Astrocyte (in vitro differentiated cells and primary cell): ENCODE results near the gene AMIGO3. TPM values are rescaled to one million over a fixed set of nuclear protein-coding genes. Genes with fewer than 3 reads are reported as not detected.

Experiments
- DNase-seq: peaks from one replicate; pipeline ENCODE4 v3.0.0-alpha.2; 2010; ENCODE audit warnings: low read depth
- FAIRE-seq: peaks from 2 replicates; lab custom pipeline; 2011; peaks lifted over from hg19 to GRCh38; lab: Jason Lieb, UNC
- H2AFZ ChIP-seq: 2 replicates; pipeline ENCODE4 v1.6.0; 2012; ENCODE audit warnings: low read depth, low read length, inconsistent platforms
- H3K27ac ChIP-seq: 2 replicates; pipeline ENCODE4 v1.5.1; 2011; ENCODE audit warnings: low read depth, low read length, inconsistent platforms
- H3K27me3 ChIP-seq: 2 replicates; pipeline ENCODE4 v1.6.0; 2011; ENCODE audit warnings: low read length, inconsistent platforms; ENCODE audit not compliant: insufficient read depth
- H3K36me3 ChIP-seq: 2 replicates; pipeline ENCODE4 v1.5.1; 2011; ENCODE audit warnings: low read length, inconsistent platforms; ENCODE audit not compliant: insufficient read depth
- H3K4me1 ChIP-seq: 2 replicates; pipeline ENCODE4 v1.5.1; 2011; ENCODE audit warnings: low read length, inconsistent platforms; ENCODE audit not compliant: insufficient read depth
- H3K4me2 ChIP-seq: 2 replicates; pipeline ENCODE4 v1.6.0; 2012; ENCODE audit warnings: low read length, inconsistent platforms
- H3K4me3 ChIP-seq: 2 replicates; pipeline ENCODE4 v1.5.1; 2011; ENCODE audit warnings: low read depth, mild to moderate bottlenecking, low read length, inconsistent platforms; ENCODE audit not compliant: insufficient read depth
- H3K79me2 ChIP-seq: 2 replicates; pipeline ENCODE4 v1.6.0; 2012; ENCODE audit warnings: mild to moderate bottlenecking, low read length, inconsistent platforms; ENCODE audit not compliant: insufficient read depth
- H3K9ac ChIP-seq: 2 replicates; pipeline ENCODE4 v1.6.0; 2012; ENCODE audit warnings: mild to moderate bottlenecking, low read length, inconsistent platforms
- H3K9me3 ChIP-seq: 2 replicates; pipeline ENCODE4 v1.5.1; 2012; ENCODE audit warnings: low read depth, mild to moderate bottlenecking, low read length, inconsistent platforms; ENCODE audit not compliant: insufficient read depth
- H4K20me1 ChIP-seq: 2 replicates; pipeline ENCODE4 v1.6.0; 2012; ENCODE audit warnings: low read length, inconsistent platforms; ENCODE audit not compliant: insufficient read depth
- H3K27ac Mint-ChIP-seq: one replicate; pipeline ENCODE4 v1.8.0; 2021; ENCODE audit warnings: mild to moderate bottlenecking, mixed read lengths; ENCODE audit not compliant: unreplicated experiment
- H3K27me3 Mint-ChIP-seq: one replicate; pipeline ENCODE4 v1.8.0; 2021; ENCODE audit warnings: low read depth, mixed read lengths; ENCODE audit not compliant: unreplicated experiment
- H3K36me3 Mint-ChIP-seq: one replicate; pipeline ENCODE4 v1.8.0; 2021; ENCODE audit warnings: low read depth, mixed read lengths; ENCODE audit not compliant: unreplicated experiment
- H3K4me1 Mint-ChIP-seq: one replicate; pipeline ENCODE4 v1.8.0; 2021; ENCODE audit warnings: low read depth, mixed read lengths; ENCODE audit not compliant: unreplicated experiment
- H3K4me3 Mint-ChIP-seq: one replicate; pipeline ENCODE4 v1.8.0; 2021; ENCODE audit warnings: mild to moderate bottlenecking, moderate library complexity, mixed read lengths; ENCODE audit not compliant: unreplicated experiment
- H3K9me3 Mint-ChIP-seq: one replicate; pipeline ENCODE4 v1.8.0; 2021; ENCODE audit warnings: mild to moderate bottlenecking, mixed read lengths; ENCODE audit not compliant: unreplicated experiment
- EZH2 ChIP-seq: IDR thresholded peaks from 2 replicates; pipeline ENCODE4 v1.6.1; 2012; ENCODE audit warnings: mild to moderate bottlenecking, low read length, inconsistent platforms; ENCODE audit not compliant: insufficient read depth
- total RNA-seq: library from RNA; stranded (reverse); gene quantifications from 2 replicates; pipeline ENCODE4 v1.2.1, GENCODE V29; 2021
- TF ChIP-seq, protein P1 (sequence below): IDR thresholded peaks from 2 replicates; pipeline ENCODE4 v1.5.1; 2011; ENCODE audit warnings: low read depth, mild to moderate bottlenecking, inconsistent platforms, low read length, moderate library complexity; ENCODE audit not compliant: insufficient read depth

The AMIGO3 gene
- total RNA-seq, 1 donor from 2014 or later, result 0.16 TPM

- Mint-ChIP-seq H3K27ac (no peak overlapping the region), H3K27me3 (no peaks in the 10 kb centered on the region), H3K36me3 (peaks cover 13% of the 10 kb centered on the region), H3K4me1 (peaks cover 8% of the 10 kb centered on the region), H3K9me3 (no peaks in the 10 kb centered on the region), H3K4me3 (no peak overlapping the region)
- TF ChIP-seq EZH2, result no peak
- TF ChIP-seq, protein P1, sequence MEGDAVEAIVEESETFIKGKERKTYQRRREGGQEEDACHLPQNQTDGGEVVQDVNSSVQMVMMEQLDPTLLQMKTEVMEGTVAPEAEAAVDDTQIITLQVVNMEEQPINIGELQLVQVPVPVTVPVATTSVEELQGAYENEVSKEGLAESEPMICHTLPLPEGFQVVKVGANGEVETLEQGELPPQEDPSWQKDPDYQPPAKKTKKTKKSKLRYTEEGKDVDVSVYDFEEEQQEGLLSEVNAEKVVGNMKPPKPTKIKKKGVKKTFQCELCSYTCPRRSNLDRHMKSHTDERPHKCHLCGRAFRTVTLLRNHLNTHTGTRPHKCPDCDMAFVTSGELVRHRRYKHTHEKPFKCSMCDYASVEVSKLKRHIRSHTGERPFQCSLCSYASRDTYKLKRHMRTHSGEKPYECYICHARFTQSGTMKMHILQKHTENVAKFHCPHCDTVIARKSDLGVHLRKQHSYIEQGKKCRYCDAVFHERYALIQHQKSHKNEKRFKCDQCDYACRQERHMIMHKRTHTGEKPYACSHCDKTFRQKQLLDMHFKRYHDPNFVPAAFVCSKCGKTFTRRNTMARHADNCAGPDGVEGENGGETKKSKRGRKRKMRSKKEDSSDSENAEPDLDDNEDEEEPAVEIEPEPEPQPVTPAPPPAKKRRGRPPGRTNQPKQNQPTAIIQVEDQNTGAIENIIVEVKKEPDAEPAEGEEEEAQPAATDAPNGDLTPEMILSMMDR, result no peak
- H3K79me2 ChIP-seq, result no peaks in the 10 kb centered on the region
- H3K9me3 ChIP-seq, result no peaks in the 10 kb centered on the region
- no peaks in the 10 kb centered on the region for H3K4me1 ChIP-seq
- H3K4me2 ChIP-seq, result no peak overlapping the region
- FAIRE-seq (no peak), DNase-seq (no peak)
- peaks cover 10% of the 10 kb centered on the region for H4K20me1 ChIP-seq
- H3K27ac ChIP-seq, result no peak overlapping the region
- no peak overlapping the region for H2AFZ ChIP-seq
- no peaks in the 10 kb centered on the region for H3K27me3 ChIP-seq
- H3K9ac ChIP-seq, result no peak overlapping the region
- no peak overlapping the region for H3K4me3 ChIP-seq
- no peaks in the 10 kb centered on the region for H3K36me3 ChIP-seq
These were observed 14.0 kb downstream of the AMIGO3 start for GRCh38 chr3:49705390-49705960.

DNA sequence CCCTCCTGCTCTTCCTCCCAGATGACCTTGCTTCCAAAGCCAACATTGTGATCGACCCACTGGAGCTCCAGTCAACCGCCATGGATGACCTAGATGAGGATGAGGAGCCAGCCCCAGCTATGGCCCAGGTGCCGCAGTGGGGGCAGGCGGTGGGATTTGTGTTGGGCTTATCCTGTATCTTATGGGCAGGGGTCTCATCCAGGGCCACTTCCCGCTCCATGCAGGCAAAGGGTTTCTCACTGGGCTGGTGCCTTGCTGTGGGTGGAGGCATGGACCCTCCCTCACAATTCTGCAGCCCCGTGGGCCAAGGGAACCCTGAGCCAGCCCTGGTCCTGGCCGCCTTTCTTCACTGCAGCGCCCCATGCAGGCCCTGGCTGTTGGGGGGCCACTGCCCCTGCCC lies 14.9 kb downstream of the AMIGO3 start:
- Mint-ChIP-seq H3K4me1 (peaks cover 8% of the 10 kb centered on the region), H3K27ac (no peak overlapping the region), H3K9me3 (no peaks in the 10 kb centered on the region), H3K27me3 (no peaks in the 10 kb centered on the region), H3K36me3 (peaks cover 12% of the 10 kb centered on the region), H3K4me3 (no peak overlapping the region)
- H3K9ac ChIP-seq, result no peak overlapping the region
- H3K4me3 ChIP-seq, result no peak overlapping the region
- no peaks in the 10 kb centered on the region for H3K4me1 ChIP-seq
- no peaks in the 10 kb centered on the region for H3K79me2 ChIP-seq
- H3K4me2 ChIP-seq, result no peak overlapping the region
- no peak overlapping the region for H2AFZ ChIP-seq
- TF ChIP-seq, protein P1, result no peak
- TF ChIP-seq EZH2, result no peak
- H4K20me1 ChIP-seq, result peaks cover 10% of the 10 kb centered on the region
- H3K27ac ChIP-seq, result no peak overlapping the region
- H3K27me3 ChIP-seq, result no peaks in the 10 kb centered on the region
- no peaks in the 10 kb centered on the region for H3K9me3 ChIP-seq
- FAIRE-seq (no peak), DNase-seq (no peak)
- H3K36me3 ChIP-seq, result no peaks in the 10 kb centered on the region

- Histone ChIP-seq H2AFZ (no peak overlapping the region), H3K36me3 (no peaks in the 10 kb centered on the region), H3K4me3 (no peak overlapping the region), H3K79me2 (no peaks in the 10 kb centered on the region), H3K27ac (no peak overlapping the region), H3K9ac (no peak overlapping the region), H3K27me3 (no peaks in the 10 kb centered on the region), H3K4me1 (no peaks in the 10 kb centered on the region), H4K20me1 (peaks cover 10% of the 10 kb centered on the region), H3K9me3 (no peaks in the 10 kb centered on the region), H3K4me2 (no peak overlapping the region)
- no peak overlapping the region for H3K27ac Mint-ChIP-seq
- no peaks in the 10 kb centered on the region for H3K9me3 Mint-ChIP-seq
- DNase-seq (no peak), FAIRE-seq (no peak)
- H3K4me3 Mint-ChIP-seq, result no peak overlapping the region
- no peak for TF ChIP-seq EZH2
- TF ChIP-seq, protein P1, result no peak
- peaks cover 8% of the 10 kb centered on the region for H3K4me1 Mint-ChIP-seq
- peaks cover 12% of the 10 kb centered on the region for H3K36me3 Mint-ChIP-seq
- no peaks in the 10 kb centered on the region for H3K27me3 Mint-ChIP-seq
These were observed 15.5 kb downstream of the AMIGO3 start for GRCh38 chr3:49703956-49704355.
